Gastrocnemius medialis (tissue), 4 donors: ENCODE data around the gene AADACL4.

Experiments
- CTCF ChIP-seq, 5 experiments: fragments of 450-650 bp in 3 of 5; fragments of 200-600 bp in 2 of 5; sonication (generic) in 2 of 5; IDR thresholded peaks in 4 of 5; conservative IDR thresholded peaks in 1 of 5; 1 replicate in 4 of 5; 2 replicates in 1 of 5; pipeline ENCODE4 v1.5.1; 2016 to 2019; ENCODE audit warnings: antibody characterized with exemption in 5 of 5, mild to moderate bottlenecking in 3 of 5, moderate library complexity in 3 of 5
- POLR2A ChIP-seq, 2 donors: fragments of 450-650 bp; IDR thresholded peaks; one replicate each; pipeline ENCODE4 v1.6.1; 2017; ENCODE audit warnings: antibody characterized with exemption in 2 of 2, mild to moderate bottlenecking in 2 of 2, moderate library complexity in 2 of 2

- TF ChIP-seq CTCF (IDR thresholded peaks at IDR 0.05 in 4 of 5, conservative IDR thresholded peaks at IDR 0.05 in 1 of 5) (no peak), POLR2A (IDR thresholded peaks at IDR 0.05) (no peak)
Measured at GRCh38 chr1:12594966-12595756, 48.7 kb upstream of the AADACL4 start.
